CD4-positive, alpha-beta T cell treated with Interleukin-15 for 4 hours (primary cell): ENCODE data around the gene H1-8.

Experiments used
- DNase-seq: peaks from one replicate; pipeline ENCODE4 v3.0.0-alpha.2; 2020; ENCODE audit warnings: low spot score

The H1-8 gene

DNA sequence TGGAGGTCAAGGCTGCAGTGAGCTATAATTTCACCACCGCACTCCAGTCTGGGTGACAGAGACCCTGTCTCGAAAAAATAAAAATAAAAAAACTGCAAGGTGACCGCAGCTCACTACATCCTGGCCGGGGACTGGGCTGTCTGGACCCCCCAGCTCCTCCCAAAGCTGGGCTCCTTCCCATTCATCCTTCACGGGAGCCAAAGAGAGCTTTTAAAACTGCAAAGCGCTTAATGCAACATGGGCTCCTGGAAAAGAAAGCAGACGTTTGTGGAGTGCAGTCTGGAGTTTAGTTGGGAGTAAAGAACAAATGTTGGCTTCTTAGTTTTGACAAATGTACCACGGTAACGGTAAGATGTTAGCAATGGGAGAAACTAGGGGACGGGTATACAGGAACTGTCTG, 51.4 kb downstream of the H1-8 start:
- DNase-seq, result no peak

DNA sequence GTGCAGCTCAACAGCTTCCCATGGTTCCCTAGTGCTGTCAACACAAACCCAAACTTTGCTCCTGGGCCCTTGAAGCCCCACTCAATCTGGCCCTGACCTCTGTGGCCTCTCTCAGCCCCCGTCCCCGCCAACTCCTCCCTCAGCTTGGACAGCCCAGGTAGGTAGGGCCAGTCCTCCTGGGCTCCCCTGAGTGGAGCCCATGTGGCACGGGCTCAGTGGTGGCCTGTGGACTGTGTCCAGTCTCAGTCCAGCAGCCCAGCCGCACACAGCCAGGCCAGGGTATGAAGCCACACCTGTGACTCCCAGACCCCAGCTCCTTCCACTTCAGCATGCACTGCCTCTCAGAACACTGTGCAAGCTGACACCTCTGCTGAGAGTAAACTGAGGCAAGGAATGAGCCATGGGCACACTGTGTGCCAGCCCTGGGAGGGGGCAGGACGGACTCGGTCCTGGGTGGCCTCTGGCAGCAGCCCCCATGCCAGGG, 52.0 kb downstream of the H1-8 start:
- no peak for DNase-seq

DNA sequence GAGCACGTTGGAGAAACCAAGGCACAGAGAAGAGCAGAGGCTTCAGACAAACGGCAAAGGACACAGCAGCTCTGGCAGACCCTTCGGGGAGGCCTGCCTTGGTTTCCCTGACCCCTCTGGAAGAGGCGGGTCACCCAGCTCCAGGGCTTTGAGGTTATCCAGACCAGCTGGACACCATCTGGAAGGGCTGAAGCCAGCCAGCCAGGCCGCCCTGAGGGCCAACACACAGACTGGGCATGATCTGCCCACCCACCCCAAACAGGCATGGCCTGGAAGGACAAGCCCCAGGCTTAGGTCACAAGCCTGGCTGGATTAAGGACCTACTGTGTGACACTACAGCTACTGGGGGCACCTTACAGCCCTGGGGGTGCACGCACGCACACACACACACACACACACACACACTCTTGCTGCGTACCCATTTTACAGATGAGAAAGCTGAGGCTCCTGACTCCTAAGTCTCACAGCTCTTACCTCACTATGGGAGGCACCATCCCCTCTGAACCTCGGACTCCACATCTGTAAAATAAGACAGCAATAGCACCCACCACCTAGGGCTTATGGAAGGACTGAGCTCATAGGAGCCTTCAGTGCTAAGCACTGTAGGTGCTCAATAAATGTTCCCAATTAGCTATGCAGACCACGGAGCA, 52.7 kb downstream of the H1-8 start:
- no peak for DNase-seq

DNA sequence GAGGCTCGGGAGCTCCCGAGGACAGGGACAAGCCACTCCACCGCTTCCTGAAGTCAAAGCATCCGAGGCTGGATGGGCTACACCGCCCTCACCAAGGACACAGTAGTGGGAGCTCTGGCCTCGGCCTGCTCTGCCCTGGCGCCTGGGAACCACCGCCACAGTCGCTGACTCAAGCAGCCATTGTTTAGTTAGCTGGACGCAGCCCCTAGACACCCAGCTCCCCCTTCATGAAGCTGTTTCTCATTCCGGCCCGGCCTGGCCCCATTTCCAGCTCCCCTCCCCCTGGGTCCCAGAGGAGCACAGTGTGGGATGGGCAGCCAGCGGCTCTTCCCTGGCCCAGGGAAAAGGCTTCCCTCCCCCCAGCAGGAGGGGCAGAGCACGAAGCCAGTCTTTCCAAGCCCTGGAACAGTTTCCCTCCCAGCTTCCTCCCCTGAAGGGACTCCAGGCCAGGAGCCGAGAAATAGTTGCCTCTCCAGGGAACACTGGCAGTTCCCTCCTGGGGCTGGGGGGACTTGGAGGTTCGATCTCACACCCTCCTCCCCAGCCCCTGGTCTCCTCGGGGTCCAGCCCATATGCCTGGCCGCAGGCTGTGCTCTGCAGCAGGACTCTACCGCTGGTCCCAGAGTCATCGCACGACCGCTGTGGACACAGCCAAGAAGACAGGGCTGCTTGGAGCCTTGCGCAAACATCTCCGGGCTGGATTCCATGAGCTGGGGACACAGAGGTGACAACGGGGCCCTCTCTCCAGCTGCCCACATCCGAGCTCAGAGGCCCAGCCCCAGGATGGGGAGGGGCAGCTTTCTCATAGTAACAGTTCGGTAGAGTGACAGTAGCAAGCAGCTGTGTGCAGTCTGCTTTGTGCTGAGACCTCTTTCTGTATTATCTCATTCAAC, 53.5 kb downstream of the H1-8 start:
- no peak for DNase-seq

DNA sequence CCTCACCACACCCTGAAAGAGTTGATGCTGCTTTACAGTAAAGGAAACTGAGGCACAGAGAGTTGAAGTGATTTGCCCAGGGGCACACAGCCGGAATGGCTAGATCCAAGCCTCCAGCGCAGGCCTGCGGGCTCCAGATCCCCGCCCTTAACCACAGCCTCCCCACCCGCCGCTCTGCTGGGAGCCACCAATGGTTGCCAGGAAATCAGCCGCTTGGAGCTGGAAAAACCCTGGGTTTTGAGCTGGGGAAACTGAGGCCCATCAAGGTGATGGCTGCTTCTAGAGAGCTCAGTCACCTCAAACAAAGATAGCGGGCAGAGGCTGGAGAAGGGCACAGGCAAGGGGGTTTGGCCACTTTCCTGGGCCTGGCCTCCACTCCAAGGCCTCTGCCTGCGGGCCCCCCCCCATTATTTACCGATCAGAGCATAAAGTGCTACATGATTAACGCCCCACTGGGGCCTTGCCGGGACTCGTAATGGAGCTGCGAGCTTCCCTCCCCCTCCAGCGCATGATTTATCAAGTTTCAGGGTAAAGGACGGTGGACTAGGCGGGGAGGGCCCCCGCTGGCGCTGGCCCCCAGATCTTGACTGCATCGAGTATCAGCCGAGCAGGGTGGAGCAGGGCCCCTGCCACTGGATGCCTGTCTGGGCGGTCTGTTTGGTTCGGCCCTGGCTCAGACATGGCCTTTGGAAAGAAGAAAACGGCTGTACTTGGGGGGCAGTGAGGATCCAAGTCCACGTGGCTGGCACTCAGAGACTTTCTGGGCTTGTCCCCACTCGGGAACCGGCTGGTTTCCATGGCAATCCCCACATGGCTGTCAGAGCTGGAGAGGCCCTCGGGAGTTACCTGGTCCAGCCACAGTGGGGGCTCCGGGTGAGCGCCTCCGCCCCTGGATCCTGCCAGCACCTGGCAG, 54.4 kb downstream of the H1-8 start:
- no peak for DNase-seq

DNA sequence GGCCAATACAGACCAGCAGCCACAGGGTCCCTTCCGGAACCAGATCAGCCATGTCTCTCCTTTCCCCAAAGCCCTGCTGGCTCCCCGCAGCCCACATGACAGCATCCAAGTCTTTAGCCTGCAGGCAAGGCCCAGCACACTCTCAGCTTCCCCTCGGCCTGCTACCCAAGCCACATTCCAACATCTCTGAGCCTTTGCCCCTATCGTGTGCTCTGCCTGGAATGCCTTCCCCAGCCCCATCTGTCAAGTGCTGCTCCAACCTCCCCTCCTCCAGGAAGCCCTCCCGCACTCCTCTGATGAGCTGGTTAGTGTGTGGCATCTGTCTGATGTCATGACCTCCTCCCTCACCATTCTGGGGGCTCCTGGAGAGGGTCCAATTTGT, 55.0 kb downstream of the H1-8 start:
- no peak for DNase-seq

DNA sequence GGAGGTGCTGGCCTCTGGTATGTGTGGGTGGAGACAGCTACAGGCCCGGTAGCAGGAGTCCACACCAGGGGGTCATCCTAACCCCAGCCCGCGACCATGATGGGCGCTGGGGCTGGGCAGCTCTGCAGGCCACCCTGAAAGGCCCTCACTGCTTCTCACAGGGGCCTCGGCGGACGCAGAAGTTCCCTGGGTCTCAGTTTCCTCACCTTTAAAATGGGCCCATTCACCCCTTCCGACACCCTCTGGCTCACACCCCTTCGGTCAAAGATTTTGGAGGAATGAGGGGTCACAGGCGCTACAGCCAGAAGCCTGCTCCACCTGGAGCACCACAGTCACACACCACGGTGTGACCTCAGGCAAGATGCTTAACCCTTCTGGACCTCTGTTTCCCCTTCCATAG, 55.5 kb downstream of the H1-8 start:
- DNase-seq, result no peak

DNA sequence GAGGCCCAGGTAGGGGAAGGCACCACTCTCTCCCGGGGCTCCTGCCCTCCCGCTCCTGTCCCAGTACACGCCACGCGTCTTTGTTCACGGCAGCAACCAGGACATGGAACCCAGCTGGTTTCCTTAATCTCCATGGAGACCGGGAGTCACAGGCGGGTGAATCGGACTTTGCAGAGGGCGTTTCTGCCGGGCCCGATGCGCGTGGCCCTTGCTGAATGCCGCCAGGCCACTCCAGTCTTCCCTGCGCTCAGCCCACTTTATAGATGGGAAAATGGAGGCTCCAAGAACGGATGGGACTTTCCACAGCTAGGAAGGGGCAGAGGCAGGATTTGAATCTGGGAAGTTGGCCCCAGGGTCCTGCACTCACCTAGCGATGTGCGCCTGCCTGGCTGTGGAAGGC, 56.1 kb downstream of the H1-8 start:
- no peak for DNase-seq

DNA sequence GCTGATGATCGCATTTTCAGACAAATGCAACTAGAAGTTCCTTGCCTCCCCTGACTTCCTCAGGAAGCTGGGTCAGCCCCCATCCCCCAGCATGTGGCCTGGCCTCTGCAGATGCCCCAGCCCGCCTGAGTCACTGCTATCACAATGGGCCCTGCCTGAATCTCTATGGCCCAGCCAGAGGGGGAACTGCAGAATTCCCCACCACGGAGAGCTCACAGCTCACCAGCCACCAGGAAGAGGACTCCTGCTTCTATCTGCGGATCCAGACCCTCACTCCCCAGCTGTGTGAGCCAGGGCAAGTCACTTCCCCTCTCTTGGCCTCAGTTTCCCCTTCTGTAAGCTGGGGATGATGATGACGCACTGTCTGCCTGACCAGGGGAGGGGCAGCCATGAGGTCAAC, 56.6 kb downstream of the H1-8 start:
- no peak for DNase-seq

DNA sequence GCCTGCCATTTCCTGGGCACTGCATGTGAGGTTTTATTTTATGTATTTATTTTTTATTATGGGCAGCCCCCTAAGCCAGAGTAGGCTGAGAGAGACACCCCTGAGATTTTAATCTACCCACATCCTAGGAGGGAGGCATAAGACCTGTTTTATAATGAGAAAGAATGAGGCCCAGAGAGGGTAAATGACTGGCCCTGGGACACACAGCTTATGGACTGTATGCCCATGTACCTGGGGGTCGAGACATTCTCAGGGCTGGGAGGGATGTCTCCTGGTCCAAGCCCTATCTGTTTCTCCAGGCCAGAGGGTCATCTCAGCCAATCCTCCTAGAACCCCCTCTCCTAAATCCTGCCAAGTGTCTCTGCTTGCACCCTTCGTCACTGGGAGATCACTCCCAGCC, 57.4 kb downstream of the H1-8 start:
- DNase-seq, result no peak
